HG03175 (cell line): ENCODE data around the gene SWSAP1.
A peak's percentile ranks its signal among the peaks of the same experiment; 100 is the strongest.
"Not testable (repeated sequence)": the region's sequence is repeated elsewhere in the genome, so short reads cannot be mapped to it uniquely, and the experiment has no call there.

Experiments
- ATAC-seq: cut with Tn5 transposase; IDR thresholded peaks from one replicate; pipeline ENCODE4 v1.9.1; 2021; ENCODE audit warnings: mild to moderate bottlenecking, moderate library complexity; ENCODE audit not compliant: unreplicated experiment

Gene SWSAP1

DNA sequence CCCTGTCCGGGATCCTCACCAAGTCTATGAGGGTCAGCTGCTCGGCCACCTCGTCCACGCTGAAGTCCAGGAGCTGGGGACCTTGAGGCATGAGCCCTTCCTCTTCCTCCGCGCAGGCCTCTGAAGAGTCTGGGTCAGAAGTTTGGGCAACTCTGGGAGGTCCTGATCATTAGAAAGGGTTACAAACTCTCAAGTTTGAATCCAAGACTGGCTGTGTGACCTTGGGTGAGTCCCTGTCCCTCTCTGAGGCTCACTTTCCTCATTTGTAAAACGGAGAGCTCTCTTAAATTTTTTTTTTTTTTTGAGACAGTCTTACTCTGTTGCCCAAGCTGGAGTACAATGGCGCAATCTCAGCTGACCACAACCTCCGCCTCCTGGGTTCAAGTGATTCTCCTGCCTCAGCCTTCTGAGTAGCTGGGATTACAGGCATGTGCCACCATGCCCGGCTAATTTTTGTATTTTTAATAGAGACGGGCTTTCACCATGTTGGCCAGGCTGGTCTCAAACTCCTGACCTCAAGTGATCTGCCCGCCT, 32.3 kb downstream of the SWSAP1 start:
- ATAC-seq: not testable (repeated sequence)

DNA sequence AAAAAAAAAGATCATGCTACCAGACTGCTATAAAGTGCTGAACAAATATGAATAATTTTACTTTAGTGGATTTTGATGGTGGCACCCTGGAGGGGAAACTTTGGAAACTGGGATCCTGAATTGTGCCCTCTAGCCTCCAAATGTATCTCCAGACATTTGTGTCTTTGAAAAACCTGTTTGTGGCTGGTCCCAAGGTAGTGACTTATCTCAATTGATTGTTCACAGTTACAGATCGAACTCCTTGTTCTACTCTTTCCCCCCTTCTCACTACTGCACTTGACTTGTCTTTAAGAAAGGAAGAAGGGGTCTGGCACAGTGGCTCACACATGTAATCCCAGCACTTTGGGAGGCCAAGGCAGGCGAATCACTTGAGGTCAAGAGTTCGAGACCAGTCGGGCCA, 34.1 kb downstream of the SWSAP1 start:
- no peak for ATAC-seq

DNA sequence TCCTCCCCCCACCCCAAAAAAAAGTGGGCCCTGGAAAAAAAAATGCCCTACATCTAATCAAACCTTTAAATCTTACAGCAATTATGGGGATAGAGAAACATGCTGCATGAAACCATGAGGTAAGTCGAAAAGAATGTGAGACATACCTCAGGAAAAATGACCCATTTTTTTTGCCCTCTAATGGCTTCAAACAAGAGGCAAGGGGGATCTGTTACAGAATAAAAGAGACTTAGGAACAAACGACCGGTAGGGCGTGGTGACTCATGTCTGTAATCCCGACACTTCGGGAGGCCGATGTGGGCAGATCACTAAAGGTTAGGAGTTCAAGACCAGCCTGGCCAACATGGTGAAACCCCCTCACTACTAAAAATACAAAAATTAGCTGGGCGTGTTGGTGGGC, 36.2 kb downstream of the SWSAP1 start:
- ATAC-seq: no peak

DNA sequence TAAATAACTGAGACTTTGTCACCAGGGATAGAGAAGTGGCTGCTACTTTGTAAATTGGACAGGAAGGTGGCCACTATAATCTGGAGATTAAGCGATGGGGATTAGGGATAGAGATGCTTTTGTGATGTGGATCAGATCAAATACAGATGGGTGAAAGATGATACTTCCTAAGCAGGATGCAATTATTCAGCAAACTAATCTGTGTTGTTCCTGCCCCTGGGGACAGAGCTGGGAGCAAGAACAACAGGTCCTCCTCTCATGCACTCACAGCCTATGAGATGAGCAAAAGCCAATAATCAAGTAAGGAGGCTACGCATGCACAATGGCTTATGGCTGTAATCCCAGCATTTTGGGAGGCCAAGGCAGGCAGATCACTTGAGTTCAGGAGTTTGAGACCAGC, 40.1 kb downstream of the SWSAP1 start:
- no peak for ATAC-seq

DNA sequence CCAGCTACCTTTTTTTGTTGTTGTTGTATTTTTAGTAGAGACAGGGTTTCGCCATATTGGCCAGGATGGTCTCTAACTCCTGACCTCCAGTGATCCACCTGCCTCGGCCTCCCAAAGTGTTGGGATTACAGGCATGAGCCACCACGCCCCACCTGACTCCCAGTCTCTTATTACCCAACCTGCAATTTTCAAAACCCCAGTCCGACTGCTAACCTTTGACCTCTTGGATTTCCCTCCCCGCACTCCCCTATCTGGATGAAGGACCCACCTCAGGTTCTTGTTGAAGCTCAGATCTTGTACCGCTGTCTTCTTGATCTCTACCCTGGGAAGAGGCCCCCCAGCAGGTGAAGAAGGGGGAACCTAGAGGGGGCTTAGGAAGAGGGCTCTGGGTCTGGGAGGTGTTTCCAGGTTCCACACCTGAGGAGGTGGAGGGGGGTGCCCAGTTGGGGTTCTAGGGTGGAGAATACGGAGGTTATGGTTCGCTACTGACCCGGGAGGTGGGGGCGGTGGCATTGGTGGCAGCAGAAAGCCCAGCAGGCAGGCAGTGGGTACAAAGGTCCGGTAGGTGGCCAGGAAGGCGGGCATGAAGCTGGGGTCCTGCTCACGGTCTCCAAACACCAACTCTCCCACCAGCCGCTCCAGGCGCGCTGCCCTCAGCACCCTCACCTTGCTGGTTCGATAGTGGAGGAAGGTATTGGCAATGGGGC, 42.0 kb downstream of the SWSAP1 start:
- no peak for ATAC-seq

DNA sequence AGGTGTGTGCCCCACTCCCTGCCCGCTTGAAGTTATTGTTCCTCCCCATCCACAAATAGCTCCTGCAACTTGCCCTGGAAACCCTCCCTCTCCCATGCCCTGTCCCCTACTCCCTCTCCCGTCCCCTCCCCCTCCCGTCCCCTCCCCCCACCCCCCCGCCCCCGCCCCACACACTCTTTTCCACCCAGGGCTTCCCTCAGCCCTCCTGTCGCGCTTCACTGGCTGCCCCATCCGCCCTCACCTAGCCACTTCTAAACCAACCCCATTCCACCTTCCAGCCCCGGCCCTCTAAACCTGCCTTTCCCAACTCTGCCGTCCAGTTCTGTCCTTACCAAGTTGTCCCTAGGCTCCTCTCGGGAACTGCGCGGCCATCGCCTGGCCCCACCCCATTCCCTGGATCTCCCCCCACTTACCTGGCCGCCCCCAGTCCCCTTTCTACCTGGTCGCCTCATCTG, 43.7 kb downstream of the SWSAP1 start:
- ATAC-seq: no peak

DNA sequence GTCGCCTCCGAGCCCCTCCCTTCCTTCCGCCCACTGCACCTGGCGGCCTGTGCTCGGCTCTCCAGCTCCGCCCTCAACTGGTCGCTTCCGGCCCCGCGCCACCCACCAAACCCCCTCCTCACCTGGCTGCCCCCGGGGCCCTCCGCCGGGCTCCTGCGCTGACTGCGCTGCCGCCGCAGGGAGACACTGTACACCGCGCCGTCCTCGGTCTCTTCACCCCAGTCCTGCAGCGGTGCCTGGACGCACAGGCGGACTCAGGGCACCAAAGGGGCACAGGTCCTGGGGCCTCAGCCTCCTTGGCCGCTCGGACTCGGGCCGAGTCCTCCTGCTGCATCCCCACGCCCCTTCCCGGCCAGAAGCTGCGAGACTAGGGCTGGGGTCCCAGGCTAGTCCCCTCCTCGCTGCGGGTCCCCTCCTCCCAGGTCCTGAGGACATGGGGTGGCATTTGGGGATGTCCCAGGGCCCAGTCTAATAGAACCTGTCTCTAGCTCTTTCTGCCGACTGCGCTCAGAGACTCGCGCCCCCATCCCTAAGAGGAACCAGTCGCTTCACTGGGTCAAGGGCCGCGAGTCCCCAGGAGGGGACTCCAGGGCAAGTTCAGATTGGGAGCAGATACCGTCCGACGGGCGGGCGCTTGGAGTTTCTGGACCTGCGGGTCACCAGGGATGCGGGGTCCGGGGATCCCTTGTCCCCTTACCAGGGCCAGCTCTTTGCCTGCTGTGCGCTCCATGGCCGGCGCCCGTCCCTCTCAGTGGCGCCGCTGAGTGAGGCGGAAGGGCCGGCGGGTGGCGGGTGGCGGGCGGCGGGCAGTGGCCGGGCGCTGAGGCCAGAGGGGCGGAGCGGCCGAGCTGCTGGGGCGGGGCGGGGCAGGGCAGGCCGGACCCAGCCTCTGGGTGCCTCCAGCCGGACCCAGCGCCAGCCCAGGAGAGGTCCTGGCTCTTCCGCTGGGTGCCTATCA, 44.4 kb downstream of the SWSAP1 start, which contains the start of gene RGL3:
TSS of gene RGL3 (minus strand) at position 766 of the 958 bp plus-strand sequence. CDS start at position 730, 36 bp downstream.
- no peak for ATAC-seq

DNA sequence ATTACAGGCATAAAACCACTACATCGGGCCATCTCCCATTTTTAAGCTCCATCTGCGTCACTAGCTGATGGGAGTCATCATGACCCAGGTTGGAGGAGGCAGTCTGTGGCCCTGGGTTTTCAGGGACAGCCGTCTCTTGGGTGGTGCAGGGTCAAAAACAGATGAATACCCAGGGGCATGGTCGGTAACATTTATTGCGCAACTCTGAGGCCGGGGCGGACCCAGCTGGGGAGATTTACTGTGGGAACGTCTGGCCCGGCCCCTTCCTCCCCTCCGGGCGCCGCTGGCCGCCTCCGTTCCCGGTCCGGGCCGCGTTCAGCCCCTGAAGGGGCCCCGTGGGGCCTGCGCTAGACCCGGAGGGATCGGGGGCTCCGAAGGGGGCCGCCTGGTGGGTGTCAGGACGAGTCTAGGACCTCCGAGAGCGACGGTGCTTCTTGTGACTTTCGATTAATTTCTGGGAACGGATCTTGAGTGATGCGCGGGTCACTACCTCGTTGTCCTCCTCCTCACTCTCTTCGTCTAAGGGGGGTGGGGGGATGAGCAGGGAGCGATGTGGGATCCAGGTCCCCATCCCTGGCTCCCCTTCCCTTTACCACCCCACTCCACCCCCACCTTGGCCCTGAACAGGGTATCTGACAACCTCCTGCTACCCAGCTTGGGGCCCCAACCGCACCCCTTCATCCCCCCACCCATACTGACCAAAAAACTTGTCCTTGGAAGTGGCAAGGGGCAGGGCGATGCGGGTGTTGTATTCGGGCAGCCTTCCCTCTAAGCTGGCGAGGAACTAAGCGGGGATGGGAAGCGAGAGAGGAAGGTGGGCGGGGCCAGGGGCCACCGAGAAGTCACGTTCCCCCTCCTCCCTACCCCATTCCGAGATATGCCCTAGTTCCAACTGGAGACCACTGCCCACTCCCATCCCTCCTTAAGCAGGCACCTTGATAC, 46.2 kb downstream of the SWSAP1 start:
- no peak for ATAC-seq

DNA sequence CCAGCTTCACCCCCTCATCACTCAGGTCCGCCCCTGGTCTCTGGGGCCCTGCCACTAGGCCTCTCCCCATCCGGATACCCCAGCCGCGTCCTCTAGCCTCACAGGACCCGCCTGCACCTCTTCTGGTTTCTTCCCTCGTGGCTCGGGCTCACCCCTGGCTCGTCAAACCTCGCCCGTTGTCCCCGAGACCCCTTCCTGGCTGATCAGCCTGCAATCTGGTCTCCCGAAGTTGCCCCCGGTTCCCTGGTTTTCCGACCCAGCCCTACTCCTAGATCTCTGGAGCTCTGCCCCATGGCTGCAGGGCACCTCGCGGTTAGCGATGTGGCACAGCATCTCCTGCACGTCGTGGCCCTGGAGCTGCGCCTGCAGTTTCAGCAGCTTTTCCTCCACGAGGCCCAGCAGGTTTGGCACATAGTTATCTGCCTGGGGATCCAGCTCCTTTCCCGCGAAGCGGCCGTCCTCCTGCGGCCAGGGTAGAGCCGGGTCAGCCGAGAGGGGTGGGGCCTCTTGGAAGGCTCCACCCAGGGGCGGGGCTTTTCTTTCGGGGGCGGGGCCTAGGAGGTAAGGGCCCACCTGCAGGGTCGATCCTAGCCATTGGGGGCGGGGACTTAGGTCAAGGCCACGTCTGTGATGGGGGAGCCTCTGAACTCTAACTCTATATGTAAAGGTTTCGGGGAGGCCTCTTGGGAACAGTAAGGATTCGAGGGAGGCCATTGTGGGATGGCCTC, 47.1 kb downstream of the SWSAP1 start:
- ATAC-seq: peak; percentile 43

DNA sequence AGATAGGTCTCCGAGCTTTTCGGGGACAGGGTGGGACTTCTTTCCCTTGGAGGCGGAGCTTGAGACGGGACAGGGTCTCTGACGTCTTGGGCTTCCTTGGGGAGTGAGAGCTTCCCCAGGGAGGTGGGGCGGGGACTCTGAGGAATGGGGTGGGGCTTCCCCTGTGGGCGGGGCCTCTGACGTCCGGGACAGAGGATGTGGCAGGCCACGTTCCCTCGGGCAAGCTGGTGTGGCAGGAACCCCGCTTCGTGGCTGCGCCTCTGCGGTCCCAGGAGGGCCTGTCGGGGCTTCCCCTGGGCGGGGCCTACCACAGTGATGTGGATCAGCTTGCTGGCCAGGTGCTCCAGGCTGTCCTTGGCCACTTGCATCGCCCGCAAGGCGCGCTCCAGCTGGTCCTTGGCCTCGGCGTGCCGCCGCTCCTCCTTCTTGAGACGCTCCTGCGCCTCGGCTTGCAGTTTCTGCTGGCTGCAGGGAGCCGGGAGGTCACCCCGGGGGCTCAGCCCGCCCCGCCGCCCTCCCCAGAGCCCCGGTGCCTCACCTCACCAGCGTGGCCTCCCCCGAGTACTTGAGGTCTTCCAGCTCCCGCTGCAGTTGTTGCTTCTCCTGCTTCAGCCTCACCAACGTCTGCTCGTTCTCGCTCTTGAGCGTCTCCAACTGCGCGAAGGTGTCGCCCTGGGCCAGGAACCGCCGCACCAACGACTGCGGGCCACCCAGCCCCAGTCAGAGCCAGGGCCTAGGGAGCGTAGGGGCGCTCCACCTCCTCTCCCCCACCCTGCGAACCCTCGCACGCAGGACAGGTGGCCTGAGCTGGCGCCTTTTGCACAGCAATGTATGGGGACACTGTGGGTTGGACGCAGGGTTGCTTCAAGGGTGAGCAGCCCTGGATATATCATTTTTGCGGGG, 47.9 kb downstream of the SWSAP1 start:
- peak; percentile 54 for ATAC-seq

DNA sequence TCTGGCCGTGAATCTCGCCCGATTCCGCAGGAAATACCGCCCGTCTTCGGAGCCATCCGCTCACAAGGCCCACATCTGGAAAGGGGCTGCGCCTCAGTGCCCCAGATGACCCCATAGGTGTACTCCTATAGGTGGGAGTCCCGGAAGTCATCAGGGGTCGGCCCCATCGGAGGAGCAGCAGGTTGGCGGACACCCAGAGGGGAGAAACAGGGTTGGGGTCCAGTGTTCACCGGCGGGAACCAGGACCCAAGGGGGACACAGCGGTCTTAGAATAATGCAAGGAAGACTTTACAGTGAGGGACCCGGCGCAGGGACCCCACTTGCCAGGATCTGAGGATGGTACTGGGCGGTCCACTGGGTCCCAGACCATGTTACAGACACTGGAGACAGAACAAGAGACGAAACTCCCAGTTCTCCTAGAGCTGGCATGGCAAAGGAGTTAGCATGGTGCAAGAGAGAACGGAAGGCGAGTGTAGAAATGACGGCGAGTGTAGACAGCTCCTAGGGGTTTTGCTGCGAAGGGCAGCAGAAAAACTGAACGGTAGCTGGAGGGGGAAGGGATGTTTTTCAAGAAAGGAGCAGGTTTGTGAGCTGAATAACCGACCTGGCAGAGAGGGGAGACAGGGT, 48.8 kb downstream of the SWSAP1 start:
- ATAC-seq: no peak

DNA sequence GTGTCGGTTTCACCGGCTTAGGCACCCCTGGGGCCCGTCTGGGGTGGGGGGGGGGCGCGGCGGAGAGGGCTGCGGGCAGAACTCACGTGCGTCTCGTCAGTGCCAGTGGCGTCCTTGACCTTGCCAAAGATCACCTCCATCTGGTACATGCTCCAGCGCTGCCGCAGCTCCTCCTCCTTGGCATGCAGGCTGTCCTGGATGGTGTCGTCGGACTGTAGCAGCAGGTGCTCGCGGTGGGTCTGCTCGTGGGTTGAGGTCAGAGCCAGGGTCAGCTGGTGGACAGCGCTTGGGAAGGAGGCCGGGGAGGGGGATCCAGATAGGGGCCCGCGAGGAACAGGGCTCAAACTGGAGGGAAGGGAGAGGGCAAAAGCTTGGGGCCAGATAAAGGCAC, 49.3 kb downstream of the SWSAP1 start:
- ATAC-seq: no peak
